Choroid plexus epithelial cell (primary cell): ENCODE data around the gene S100A14.
A peak's percentile ranks its signal among the peaks of the same experiment; 100 is the strongest.

Experiments
- DNase-seq: peaks from one replicate; pipeline ENCODE4 v3.0.0-alpha.2; 2010; ENCODE audit warnings: low read depth
- H3K4me3 ChIP-seq: 2 replicates; pipeline ENCODE4 v1.5.1; 2011; ENCODE audit warnings: low read depth, mild to moderate bottlenecking, control low read depth, low read length, moderate library complexity
- TF ChIP-seq, protein P1 (sequence below): conservative IDR thresholded peaks from 2 replicates; pipeline ENCODE4 v1.5.1; 2011; ENCODE audit warnings: low read depth, mild to moderate bottlenecking, control low read depth, inconsistent platforms, low read length, moderate library complexity

The S100A14 gene

GRCh38 chr1:153658400-153659174 is 42.5 kb upstream of the S100A14 start, which contains the start of gene SNAPIN:
Gene SNAPIN, plus strand, starts transcription at chr1:153658703. Its CDS starts 41 bp downstream, at chr1:153658744.
- peak within 1 kb of the TSS; percentile 86 for H3K4me3 ChIP-seq
- TF ChIP-seq, protein P1, sequence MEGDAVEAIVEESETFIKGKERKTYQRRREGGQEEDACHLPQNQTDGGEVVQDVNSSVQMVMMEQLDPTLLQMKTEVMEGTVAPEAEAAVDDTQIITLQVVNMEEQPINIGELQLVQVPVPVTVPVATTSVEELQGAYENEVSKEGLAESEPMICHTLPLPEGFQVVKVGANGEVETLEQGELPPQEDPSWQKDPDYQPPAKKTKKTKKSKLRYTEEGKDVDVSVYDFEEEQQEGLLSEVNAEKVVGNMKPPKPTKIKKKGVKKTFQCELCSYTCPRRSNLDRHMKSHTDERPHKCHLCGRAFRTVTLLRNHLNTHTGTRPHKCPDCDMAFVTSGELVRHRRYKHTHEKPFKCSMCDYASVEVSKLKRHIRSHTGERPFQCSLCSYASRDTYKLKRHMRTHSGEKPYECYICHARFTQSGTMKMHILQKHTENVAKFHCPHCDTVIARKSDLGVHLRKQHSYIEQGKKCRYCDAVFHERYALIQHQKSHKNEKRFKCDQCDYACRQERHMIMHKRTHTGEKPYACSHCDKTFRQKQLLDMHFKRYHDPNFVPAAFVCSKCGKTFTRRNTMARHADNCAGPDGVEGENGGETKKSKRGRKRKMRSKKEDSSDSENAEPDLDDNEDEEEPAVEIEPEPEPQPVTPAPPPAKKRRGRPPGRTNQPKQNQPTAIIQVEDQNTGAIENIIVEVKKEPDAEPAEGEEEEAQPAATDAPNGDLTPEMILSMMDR, result peak; percentile 14
- DNase-seq, result peak; percentile 92

GRCh38 chr1:153655333-153655732 is 39.2 kb upstream of the S100A14 start:
- no peak overlapping the region for H3K4me3 ChIP-seq
- DNase-seq, result no peak
- TF ChIP-seq, protein P1, result no peak

DNA sequence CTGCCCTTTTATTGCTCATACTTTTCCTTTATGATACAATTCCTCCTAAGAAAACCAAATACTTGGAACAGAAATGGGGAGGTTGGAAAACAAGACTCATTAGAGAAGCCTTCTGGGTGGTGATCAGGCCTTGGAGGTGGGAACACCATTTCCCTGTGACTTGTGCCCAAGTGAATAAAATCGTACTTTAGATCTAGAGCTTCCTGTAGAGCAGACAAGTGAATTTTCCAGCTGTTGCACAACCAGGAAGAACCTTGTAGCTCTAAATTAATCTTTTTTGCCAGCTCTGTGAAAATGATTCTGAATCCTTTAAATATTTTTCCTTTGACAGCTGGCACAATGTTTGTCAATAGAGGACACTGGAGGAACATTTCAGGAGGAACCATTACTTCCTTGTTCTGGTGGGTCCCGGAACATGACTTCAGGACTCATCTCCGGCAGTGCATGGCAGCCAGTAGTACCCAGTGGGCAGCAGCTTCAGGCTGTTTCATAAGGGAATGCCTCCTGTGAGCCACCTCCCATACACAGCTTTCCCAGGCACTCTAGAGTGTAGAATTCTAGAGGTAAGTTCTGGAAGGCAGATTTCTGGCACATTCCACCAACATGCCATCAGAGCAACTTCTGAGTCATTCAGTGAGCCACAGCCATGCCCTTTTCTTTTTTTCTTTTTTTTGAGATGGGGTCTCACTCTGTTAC is 36.8 kb upstream of the S100A14 start:
- no peak overlapping the region for H3K4me3 ChIP-seq
- DNase-seq, result peak; percentile 54
- TF ChIP-seq, protein P1, result no peak

- H3K4me3 ChIP-seq, result no peak overlapping the region
- no peak for DNase-seq
- TF ChIP-seq, protein P1, result no peak
Observed at GRCh38 chr1:153651771-153652170, 35.6 kb upstream of the S100A14 start.

DNA sequence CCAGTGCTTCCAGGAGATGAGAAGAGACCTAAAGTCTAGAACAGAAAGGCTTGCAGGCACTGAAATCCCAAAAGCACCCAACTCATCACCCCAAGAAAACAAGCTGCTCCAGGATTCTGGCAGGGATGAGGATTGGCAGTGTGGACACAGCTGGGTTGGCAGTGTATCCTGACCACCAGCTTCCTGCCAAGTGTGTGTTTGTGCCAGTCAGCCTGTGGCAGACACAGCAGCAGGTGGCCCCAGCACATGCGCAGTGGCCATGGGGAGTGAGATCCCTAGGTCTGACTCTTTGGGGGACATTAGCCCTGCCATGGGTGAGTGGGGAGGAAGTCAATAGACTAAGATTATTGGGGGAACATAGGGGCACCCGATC is 33.7 kb upstream of the S100A14 start:
- no peak for DNase-seq
- H3K4me3 ChIP-seq, result no peak overlapping the region
- TF ChIP-seq, protein P1, result no peak

DNA sequence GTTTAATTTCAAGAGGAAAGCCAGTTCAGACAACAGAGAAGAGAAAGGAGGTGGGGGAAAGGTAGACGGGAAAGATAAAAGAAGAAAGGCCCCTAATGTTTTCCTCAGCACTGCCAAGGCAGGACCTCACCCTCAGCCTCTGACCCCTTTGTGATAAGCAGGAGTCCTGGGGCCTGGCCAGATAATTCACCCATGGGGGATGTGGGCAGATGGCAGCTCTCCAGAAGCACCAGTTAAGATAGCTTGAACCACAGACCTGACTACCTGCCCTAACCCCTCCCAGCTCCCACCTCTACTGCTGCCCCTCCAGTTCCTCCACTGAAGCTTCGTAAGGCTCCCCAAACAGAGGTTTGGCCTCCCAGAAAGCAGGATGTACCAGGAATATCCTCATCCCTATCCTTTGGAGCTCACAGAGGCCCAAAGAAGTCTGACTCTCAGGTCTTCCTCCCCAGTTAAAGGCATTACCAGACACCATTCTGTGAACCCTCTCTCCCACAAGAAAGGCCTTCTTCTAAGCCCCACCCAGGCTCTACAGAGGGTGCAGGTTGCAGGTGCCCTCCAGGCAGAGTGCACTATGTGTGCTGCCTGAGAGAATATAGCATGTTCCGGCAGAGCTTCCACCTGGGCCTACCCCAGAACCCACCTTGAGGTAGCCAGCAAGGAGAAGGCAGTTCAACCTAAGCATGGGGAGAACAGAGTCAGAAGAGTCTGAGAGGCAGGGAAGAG is 33.2 kb upstream of the S100A14 start:
- no peak for DNase-seq
- TF ChIP-seq, protein P1, result no peak

More for the DNA sequence above, 33.2 kb upstream of the S100A14 start:
- no peak overlapping the region for H3K4me3 ChIP-seq
